ENCODE measurements around the gene ALPL.

ALPL gene

GRCh38 chr1:21574466-21575151 lies 65.4 kb downstream of the ALPL start:
- Histone ChIP-seq H3K9me2 (ENCODE audit: low read depth, low read length) (no peaks in the 10 kb centered on the region), H3K9ac (ENCODE audit: low read length) (no peak overlapping the region), H3K79me2 (ENCODE audit: insufficient read depth, low read length) (no peaks in the 10 kb centered on the region), H3K4me1 (ENCODE audit: insufficient read depth, low read length, severe bottlenecking) (no peaks in the 10 kb centered on the region), H3K27me3 (ENCODE audit: insufficient read depth, low read length) (peaks cover 3% of the 10 kb centered on the region; the same call in 1 of the 2 replicates), H4K20me1 (ENCODE audit: insufficient read depth, low read length) (no peaks in the 10 kb centered on the region), H3K4me2 (ENCODE audit: low read length) (no peak overlapping the region), H2AFZ (ENCODE audit: low read length) (no peak overlapping the region), H3K27ac (ENCODE audit: low read depth, low read length, poor library complexity, severe bottlenecking) (no peak overlapping the region), H3K9me3 (ENCODE audit: low read length) (no peaks in the 10 kb centered on the region), H3K36me3 (ENCODE audit: insufficient read depth, low read length) (no peaks in the 10 kb centered on the region), H3K4me3 (ENCODE audit: low read depth, low read length, poor library complexity, severe bottlenecking) (no peak overlapping the region), H3F3A (ENCODE audit: insufficient read depth, low read length) (no peaks in the 10 kb centered on the region)
- TF ChIP-seq, protein P1, sequence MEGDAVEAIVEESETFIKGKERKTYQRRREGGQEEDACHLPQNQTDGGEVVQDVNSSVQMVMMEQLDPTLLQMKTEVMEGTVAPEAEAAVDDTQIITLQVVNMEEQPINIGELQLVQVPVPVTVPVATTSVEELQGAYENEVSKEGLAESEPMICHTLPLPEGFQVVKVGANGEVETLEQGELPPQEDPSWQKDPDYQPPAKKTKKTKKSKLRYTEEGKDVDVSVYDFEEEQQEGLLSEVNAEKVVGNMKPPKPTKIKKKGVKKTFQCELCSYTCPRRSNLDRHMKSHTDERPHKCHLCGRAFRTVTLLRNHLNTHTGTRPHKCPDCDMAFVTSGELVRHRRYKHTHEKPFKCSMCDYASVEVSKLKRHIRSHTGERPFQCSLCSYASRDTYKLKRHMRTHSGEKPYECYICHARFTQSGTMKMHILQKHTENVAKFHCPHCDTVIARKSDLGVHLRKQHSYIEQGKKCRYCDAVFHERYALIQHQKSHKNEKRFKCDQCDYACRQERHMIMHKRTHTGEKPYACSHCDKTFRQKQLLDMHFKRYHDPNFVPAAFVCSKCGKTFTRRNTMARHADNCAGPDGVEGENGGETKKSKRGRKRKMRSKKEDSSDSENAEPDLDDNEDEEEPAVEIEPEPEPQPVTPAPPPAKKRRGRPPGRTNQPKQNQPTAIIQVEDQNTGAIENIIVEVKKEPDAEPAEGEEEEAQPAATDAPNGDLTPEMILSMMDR (IDR thresholded peaks at IDR 0.05; ENCODE audit: low read length) = no peak
- no peak for TF ChIP-seq EZH2 (IDR thresholded peaks at IDR 0.05; ENCODE audit: borderline replicate concordance, low read length)

DNA sequence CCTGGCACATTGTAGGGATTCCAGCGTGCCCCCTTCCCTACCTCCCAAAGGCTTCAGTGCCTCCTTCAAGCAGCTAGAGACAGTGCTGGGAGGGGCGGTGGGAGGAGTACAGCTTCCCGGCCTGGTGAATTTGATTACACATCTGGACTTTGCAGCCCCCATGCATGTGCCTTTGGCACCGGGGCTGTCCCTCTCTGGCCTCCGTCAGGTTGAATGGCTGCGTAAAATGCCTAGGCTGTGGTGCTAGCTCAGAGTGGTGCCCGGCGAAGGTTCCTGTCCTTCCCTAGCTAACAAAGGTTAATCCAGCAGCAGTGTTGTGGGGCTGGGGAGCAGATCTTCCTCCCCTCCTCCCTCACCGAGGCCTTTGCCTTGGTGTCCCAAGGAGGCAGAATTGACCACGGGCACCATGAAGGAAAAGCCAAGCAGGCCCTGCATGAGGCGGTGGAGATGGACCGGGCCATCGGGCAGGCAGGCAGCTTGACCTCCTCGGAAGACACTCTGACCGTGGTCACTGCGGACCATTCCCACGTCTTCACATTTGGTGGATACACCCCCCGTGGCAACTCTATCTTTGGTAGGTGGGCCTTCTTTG lies 66.2 kb downstream of the ALPL start:
- no peak overlapping the region for H3K4me2 ChIP-seq (ENCODE audit: low read length)

DNA sequence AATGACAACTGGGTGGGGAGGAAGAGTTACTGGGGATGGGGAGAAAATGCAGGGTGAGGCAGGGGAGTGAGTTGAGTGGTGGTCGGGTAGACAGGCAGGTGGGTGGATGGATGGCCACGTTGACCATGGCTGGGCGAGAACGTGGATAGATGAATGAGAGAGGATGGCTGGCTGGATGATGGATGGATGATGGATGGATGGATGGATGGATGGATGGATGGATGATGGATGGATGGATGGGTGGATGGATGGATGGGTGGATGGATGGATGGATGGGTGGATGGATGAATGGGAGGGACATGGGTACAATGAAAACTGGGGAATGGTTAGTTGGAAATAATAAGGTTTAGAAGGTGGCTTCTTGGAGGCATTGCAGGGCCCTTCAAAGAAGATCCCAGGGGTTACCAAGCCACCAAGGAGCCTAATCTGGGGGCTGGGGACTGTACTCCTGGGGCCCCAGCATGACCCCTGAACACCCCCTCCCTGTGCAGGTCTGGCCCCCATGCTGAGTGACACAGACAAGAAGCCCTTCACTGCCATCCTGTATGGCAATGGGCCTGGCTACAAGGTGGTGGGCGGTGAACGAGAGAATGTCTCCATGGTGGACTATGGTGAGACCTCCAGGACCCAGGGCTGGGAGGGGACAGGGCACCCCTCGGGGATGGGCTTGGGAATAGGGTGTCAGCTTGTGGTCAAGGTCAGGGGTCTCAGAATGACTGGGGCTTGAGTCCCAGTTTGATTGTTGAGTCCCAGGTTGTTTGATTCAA lies 67.0 kb downstream of the ALPL start:
- H3K27ac ChIP-seq (ENCODE audit: low read depth, low read length, poor library complexity, severe bottlenecking) = no peak overlapping the region
- peaks cover 3% of the 10 kb centered on the region; the same call in 1 of the 2 replicates for H3K27me3 ChIP-seq (ENCODE audit: insufficient read depth, low read length)
- H3K4me3 ChIP-seq (ENCODE audit: low read depth, low read length, poor library complexity, severe bottlenecking) = no peak overlapping the region
- no peak overlapping the region for H2AFZ ChIP-seq (ENCODE audit: low read length)
- H4K20me1 ChIP-seq (ENCODE audit: insufficient read depth, low read length) = no peaks in the 10 kb centered on the region
- no peaks in the 10 kb centered on the region for H3K4me1 ChIP-seq (ENCODE audit: insufficient read depth, low read length, severe bottlenecking)
- H3K79me2 ChIP-seq (ENCODE audit: insufficient read depth, low read length) = no peaks in the 10 kb centered on the region
- H3K9me2 ChIP-seq (ENCODE audit: low read depth, low read length) = no peaks in the 10 kb centered on the region
- TF ChIP-seq, protein P1 (IDR thresholded peaks at IDR 0.05; ENCODE audit: low read length) = no peak
- TF ChIP-seq EZH2 (IDR thresholded peaks at IDR 0.05; ENCODE audit: borderline replicate concordance, low read length) = no peak
- H3K9me3 ChIP-seq (ENCODE audit: low read length) = no peaks in the 10 kb centered on the region
- no peak overlapping the region for H3K4me2 ChIP-seq (ENCODE audit: low read length)
- H3K9ac ChIP-seq (ENCODE audit: low read length) = no peak overlapping the region
- no peaks in the 10 kb centered on the region for H3K36me3 ChIP-seq (ENCODE audit: insufficient read depth, low read length)
- no peaks in the 10 kb centered on the region for H3F3A ChIP-seq (ENCODE audit: insufficient read depth, low read length)

More for the DNA sequence above, 66.2 kb downstream of the ALPL start:
- H3K27me3 ChIP-seq (ENCODE audit: insufficient read depth, low read length) = peaks cover 3% of the 10 kb centered on the region; the same call in 1 of the 2 replicates
- no peak overlapping the region for H3K27ac ChIP-seq (ENCODE audit: low read depth, low read length, poor library complexity, severe bottlenecking)
- no peaks in the 10 kb centered on the region for H3K9me2 ChIP-seq (ENCODE audit: low read depth, low read length)
- H4K20me1 ChIP-seq (ENCODE audit: insufficient read depth, low read length) = no peaks in the 10 kb centered on the region
- no peaks in the 10 kb centered on the region for H3K9me3 ChIP-seq (ENCODE audit: low read length)
- H3K79me2 ChIP-seq (ENCODE audit: insufficient read depth, low read length) = no peaks in the 10 kb centered on the region
- H3K36me3 ChIP-seq (ENCODE audit: insufficient read depth, low read length) = no peaks in the 10 kb centered on the region
- TF ChIP-seq EZH2 (IDR thresholded peaks at IDR 0.05; ENCODE audit: borderline replicate concordance, low read length) = no peak
- TF ChIP-seq, protein P1 (IDR thresholded peaks at IDR 0.05; ENCODE audit: low read length) = no peak
- H3F3A ChIP-seq (ENCODE audit: insufficient read depth, low read length) = no peaks in the 10 kb centered on the region
- H3K4me1 ChIP-seq (ENCODE audit: insufficient read depth, low read length, severe bottlenecking) = no peaks in the 10 kb centered on the region
- no peak overlapping the region for H2AFZ ChIP-seq (ENCODE audit: low read length)
- H3K9ac ChIP-seq (ENCODE audit: low read length) = no peak overlapping the region
- H3K4me3 ChIP-seq (ENCODE audit: low read depth, low read length, poor library complexity, severe bottlenecking) = no peak overlapping the region
